Colonic mucosa (tissue), 4 donors: ENCODE data around the gene BICC1. TPM values are rescaled to one million over a fixed set of nuclear protein-coding genes. Genes with fewer than 3 reads are reported as not detected.

ENCODE experiments used
- DNase-seq: peaks from one replicate; pipeline ENCODE4 v3.0.0-alpha.2; 2020
- H3K27ac ChIP-seq: fragments of 200-600 bp; one replicate; pipeline ENCODE4 v1.8.0; 2021
- H3K27me3 ChIP-seq: fragments of 200-600 bp; one replicate; pipeline ENCODE4 v1.8.0; 2021
- H3K36me3 ChIP-seq: fragments of 200-600 bp; one replicate; pipeline ENCODE4 v1.8.0; 2021
- H3K4me1 ChIP-seq: fragments of 200-600 bp; one replicate; pipeline ENCODE4 v1.8.0; 2021; ENCODE audit warnings: mild to moderate bottlenecking
- H3K4me3 ChIP-seq: fragments of 200-600 bp; one replicate; pipeline ENCODE4 v1.8.0; 2021
- H3K9ac ChIP-seq, 2 donors: one replicate each; pipeline ENCODE4 v1.7.0; 2013; ENCODE audit warnings: control low read depth in 2 of 2, low read depth in 2 of 2, low read length in 2 of 2
- H3K9me3 ChIP-seq: fragments of 200-600 bp; one replicate; pipeline ENCODE4 v1.8.0; 2021
- intact Hi-C: fragments of 100-400 bp; cut with DNase I; formaldehyde crosslinking; loops from one replicate; pipeline ENCODE4 v1.14.1; 2022
- total RNA-seq, 2 donors: library from RNA; stranded (reverse); fragmentation: NEBNext Ultra II Directional in 1 of 2; extraction: Animal tissue kit (Norgen Biotek cat#: 25700) in 1 of 2; gene quantifications; one replicate each; pipeline ENCODE4 v1.2.1, GENCODE V29; 2021
- TF ChIP-seq, protein P1 (sequence below): fragments of 200-600 bp; IDR thresholded peaks from one replicate; pipeline ENCODE4 v1.8.0; 2022; ENCODE audit warnings: antibody characterized with exemption, mild to moderate bottlenecking
- donor health status: healthy.
- donor health status: DM: no; HTN: no; CAD: no.
- donor health status: DM: no; HTN: no; CAD: no.

BICC1 gene
- total RNA-seq, 2 donors from 2014 or later = 1.3 to 2.9 TPM

DNA sequence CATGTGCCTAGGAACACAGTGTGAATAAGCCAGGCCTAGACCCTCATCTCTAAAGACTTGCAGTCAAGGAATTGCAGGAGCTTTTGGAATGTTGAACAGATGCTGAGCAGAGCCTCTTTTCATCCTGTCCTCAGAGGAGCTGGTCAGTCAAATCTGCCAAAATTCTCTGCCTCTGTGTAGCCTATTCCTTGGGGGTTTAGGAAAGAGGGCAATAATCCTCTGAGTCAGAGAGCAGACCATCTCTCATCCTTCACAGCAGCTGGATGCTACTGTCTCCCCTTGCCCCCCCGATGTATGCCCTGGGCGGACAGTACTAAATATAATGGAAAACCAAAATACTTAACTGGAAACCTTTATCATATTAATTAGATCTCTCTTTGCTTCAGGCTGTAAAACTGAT lies 52.6 kb downstream of the BICC1 start:
- Histone ChIP-seq H3K36me3 (no peaks in the 10 kb centered on the region), H3K27ac (no peak overlapping the region), H3K9me3 (no peaks in the 10 kb centered on the region), H3K9ac (no peak overlapping the region), H3K4me3 (no peak overlapping the region), H3K27me3 (no peaks in the 10 kb centered on the region), H3K4me1 (no peaks in the 10 kb centered on the region)
- DNase-seq = no peak
- TF ChIP-seq, protein P1, sequence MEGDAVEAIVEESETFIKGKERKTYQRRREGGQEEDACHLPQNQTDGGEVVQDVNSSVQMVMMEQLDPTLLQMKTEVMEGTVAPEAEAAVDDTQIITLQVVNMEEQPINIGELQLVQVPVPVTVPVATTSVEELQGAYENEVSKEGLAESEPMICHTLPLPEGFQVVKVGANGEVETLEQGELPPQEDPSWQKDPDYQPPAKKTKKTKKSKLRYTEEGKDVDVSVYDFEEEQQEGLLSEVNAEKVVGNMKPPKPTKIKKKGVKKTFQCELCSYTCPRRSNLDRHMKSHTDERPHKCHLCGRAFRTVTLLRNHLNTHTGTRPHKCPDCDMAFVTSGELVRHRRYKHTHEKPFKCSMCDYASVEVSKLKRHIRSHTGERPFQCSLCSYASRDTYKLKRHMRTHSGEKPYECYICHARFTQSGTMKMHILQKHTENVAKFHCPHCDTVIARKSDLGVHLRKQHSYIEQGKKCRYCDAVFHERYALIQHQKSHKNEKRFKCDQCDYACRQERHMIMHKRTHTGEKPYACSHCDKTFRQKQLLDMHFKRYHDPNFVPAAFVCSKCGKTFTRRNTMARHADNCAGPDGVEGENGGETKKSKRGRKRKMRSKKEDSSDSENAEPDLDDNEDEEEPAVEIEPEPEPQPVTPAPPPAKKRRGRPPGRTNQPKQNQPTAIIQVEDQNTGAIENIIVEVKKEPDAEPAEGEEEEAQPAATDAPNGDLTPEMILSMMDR = no peak
- intact Hi-C loops = no loop called here

DNA sequence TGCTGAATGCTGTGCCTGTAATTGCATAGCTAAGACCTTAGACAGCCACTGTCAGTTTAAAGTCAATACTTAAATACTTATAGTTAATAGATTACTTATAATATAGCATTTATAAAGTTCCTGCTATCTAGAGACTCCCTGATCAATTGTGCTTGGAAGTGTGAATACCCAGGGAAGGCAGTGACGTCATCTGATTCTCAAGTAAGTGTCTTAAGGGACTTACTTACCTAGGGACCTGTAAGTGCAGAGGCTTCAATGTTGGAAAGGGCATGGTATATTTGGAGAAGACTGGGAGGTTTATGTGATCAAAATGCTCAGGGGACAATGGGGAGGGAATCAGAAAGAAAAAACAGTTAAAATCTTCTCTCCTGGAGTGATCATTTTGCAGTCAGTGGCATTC lies 55.0 kb downstream of the BICC1 start:
- no peak overlapping the region for H3K27ac ChIP-seq
- H3K9ac ChIP-seq = no peak overlapping the region
- TF ChIP-seq, protein P1 = no peak
- no peaks in the 10 kb centered on the region for H3K36me3 ChIP-seq
- DNase-seq = no peak
- intact Hi-C loops = no loop called here
- no peak overlapping the region for H3K4me3 ChIP-seq
- no peaks in the 10 kb centered on the region for H3K4me1 ChIP-seq
- H3K9me3 ChIP-seq = no peaks in the 10 kb centered on the region
- no peaks in the 10 kb centered on the region for H3K27me3 ChIP-seq

DNA sequence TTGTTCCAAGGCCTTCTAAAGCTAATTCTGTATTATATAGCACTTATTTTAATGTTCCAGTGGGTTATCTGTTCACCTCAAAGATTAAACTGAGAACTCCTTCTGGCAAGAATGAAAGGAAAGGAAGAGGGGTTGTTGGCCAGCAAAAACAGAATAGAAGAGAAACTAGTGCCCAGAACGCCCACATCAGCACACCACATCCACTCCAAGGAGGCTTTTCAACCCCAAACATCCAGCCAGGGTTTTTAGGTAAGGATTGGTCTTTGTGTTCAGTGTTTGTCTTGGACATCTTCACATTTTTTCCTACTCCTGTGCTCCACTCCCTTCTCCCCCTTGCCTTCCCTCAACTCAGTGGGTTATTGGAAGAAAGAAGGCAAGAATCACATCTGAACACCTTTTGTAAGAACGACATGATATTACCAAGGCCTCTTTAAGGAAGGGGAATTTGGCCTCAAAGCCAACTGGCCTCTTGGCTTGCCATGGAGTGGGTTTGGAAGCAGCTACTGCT lies 55.8 kb downstream of the BICC1 start:
- H3K9me3 ChIP-seq = no peaks in the 10 kb centered on the region
- H3K36me3 ChIP-seq = no peaks in the 10 kb centered on the region
- no peaks in the 10 kb centered on the region for H3K4me1 ChIP-seq
- no peak overlapping the region for H3K27ac ChIP-seq
- no peaks in the 10 kb centered on the region for H3K27me3 ChIP-seq
- no peak overlapping the region for H3K4me3 ChIP-seq
- no peak for DNase-seq
- H3K9ac ChIP-seq = no peak overlapping the region
- intact Hi-C loops = no loop called here
- TF ChIP-seq, protein P1 = no peak

DNA sequence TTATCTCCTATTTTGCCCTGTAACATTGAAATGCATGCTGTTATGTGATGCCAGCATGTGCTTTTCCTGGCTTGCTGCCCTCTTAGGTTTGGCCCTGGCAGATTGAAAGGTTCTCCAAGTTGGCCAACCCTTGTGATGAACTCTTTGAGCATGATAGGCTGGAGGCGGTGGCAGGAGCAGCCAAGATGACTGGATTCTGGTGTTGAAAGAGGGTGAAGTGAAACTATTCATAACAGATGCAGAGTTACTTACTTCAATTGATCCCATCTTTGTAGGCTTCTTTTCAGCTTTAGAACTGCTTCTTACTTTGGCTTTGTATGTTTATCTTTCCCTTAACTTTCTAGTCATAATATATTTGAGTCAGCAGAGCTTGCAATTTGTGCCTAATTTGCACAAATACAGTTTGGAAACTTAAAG lies 57.6 kb downstream of the BICC1 start:
- intact Hi-C loops = no loop called here
- no peaks in the 10 kb centered on the region for H3K4me1 ChIP-seq
- H3K27me3 ChIP-seq = no peaks in the 10 kb centered on the region
- H3K36me3 ChIP-seq = no peaks in the 10 kb centered on the region
- DNase-seq = no peak
- no peaks in the 10 kb centered on the region for H3K9me3 ChIP-seq
- no peak overlapping the region for H3K9ac ChIP-seq
- no peak overlapping the region for H3K4me3 ChIP-seq
- TF ChIP-seq, protein P1 = no peak
- no peak overlapping the region for H3K27ac ChIP-seq

DNA sequence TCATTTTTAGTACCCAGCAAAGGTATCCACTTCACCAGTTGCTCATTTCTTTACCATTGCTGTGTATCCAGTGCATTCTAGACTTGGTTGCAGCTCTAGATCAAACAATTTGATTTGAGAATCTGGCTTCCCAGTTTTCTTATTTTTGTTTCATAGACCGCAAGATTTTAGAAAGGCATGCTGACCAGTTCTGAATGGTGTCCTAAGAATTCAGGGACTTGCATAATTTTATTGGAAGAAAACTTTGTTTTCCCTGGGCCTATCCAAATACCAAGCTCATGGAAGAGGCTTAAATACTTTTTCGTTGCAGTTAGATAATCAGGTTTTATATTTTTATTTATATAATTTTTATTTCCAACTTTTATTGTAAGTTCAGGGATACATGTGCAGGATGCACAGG lies 58.3 kb downstream of the BICC1 start:
- no peaks in the 10 kb centered on the region for H3K36me3 ChIP-seq
- TF ChIP-seq, protein P1 = no peak
- intact Hi-C loops = no loop called here
- H3K9me3 ChIP-seq = no peaks in the 10 kb centered on the region
- no peaks in the 10 kb centered on the region for H3K4me1 ChIP-seq
- H3K27me3 ChIP-seq = no peaks in the 10 kb centered on the region
- no peak for DNase-seq
- no peak overlapping the region for H3K27ac ChIP-seq
- H3K9ac ChIP-seq = no peak overlapping the region
- H3K4me3 ChIP-seq = no peak overlapping the region
